Skeletal muscle satellite cell (primary cell): Measurements from ENCODE around the gene ZSWIM9.
"Not testable (repeated sequence)": the region's sequence is repeated elsewhere in the genome, so short reads cannot be mapped to it uniquely, and the experiment has no call there.

Experiments
- H3K27me3 ChIP-seq: 2 replicates; pipeline ENCODE4 v1.7.0; 2013; ENCODE audit warnings: low read length; ENCODE audit not compliant: control insufficient read depth, insufficient read depth
- H3K36me3 ChIP-seq: 2 replicates; pipeline ENCODE4 v1.7.0; 2013; ENCODE audit warnings: mild to moderate bottlenecking, control low read depth, low read length; ENCODE audit not compliant: insufficient read depth
- H3K4me1 ChIP-seq: 2 replicates; pipeline ENCODE4 v1.7.0; 2013; ENCODE audit warnings: low read length; ENCODE audit not compliant: control insufficient read depth, insufficient read depth
- H3K4me2 ChIP-seq: 2 replicates; pipeline ENCODE4 v1.7.0; 2013; ENCODE audit warnings: mild to moderate bottlenecking, low read length
- H3K4me3 ChIP-seq: 2 replicates; pipeline ENCODE4 v1.7.0; 2013; ENCODE audit warnings: low read length
- H3K9ac ChIP-seq: 2 replicates; pipeline ENCODE4 v1.7.0; 2013; ENCODE audit warnings: mild to moderate bottlenecking, low read depth, low read length, moderate library complexity
- H3K9me3 ChIP-seq: replicated peaks from 2 replicates; pipeline ENCODE4 v1.7.0; 2013; ENCODE audit warnings: mild to moderate bottlenecking, control low read depth, low read length

ZSWIM9 gene

GRCh38 chr19:48196321-48196763, 25.9 kb downstream of the ZSWIM9 start:
- no peaks in the 10 kb centered on the region for H3K27me3 ChIP-seq
- H3K9me3 ChIP-seq, result no peaks in the 10 kb centered on the region
- no peaks in the 10 kb centered on the region for H3K4me1 ChIP-seq
- H3K36me3 ChIP-seq, result no peaks in the 10 kb centered on the region
- H3K9ac ChIP-seq, result no peak overlapping the region
- H3K4me2 ChIP-seq, result no peak overlapping the region
- H3K4me3 ChIP-seq, result no peak overlapping the region

- Histone ChIP-seq H3K4me2 (no peak overlapping the region), H3K36me3 (no peaks in the 10 kb centered on the region), H3K27me3 (no peaks in the 10 kb centered on the region), H3K9me3 (no peaks in the 10 kb centered on the region), H3K9ac (no peak overlapping the region), H3K4me1 (no peaks in the 10 kb centered on the region), H3K4me3 (no peak overlapping the region)
Observed at GRCh38 chr19:48196933-48197665, 26.6 kb downstream of the ZSWIM9 start.

- H3K4me1 ChIP-seq, result peaks cover 5% of the 10 kb centered on the region
- no peaks in the 10 kb centered on the region for H3K9me3 ChIP-seq
- H3K4me2 ChIP-seq, result peak overlapping the region; percentile 81
- peak overlapping the region; percentile 75 for H3K4me3 ChIP-seq
- no peaks in the 10 kb centered on the region for H3K27me3 ChIP-seq
- H3K36me3 ChIP-seq, result peaks cover 3% of the 10 kb centered on the region
- peak overlapping the region; percentile 86 for H3K9ac ChIP-seq
Observed at GRCh38 chr19:48203222-48203793, 32.8 kb downstream of the ZSWIM9 start.

GRCh38 chr19:48203794-48204628, 33.5 kb downstream of the ZSWIM9 start:
- Histone ChIP-seq H3K36me3 (peaks cover 3% of the 10 kb centered on the region), H3K4me2 (peak overlapping the region; percentile 81), H3K9me3 (no peaks in the 10 kb centered on the region), H3K9ac (peak overlapping the region; percentile 86), H3K4me1 (peaks cover 5% of the 10 kb centered on the region), H3K4me3 (peak overlapping the region; percentile 75), H3K27me3 (no peaks in the 10 kb centered on the region)

GRCh38 chr19:48206397-48207093, 36.1 kb downstream of the ZSWIM9 start:
- no peak overlapping the region for H3K4me3 ChIP-seq
- no peaks in the 10 kb centered on the region for H3K27me3 ChIP-seq
- peaks cover 5% of the 10 kb centered on the region for H3K4me1 ChIP-seq
- no peaks in the 10 kb centered on the region for H3K9me3 ChIP-seq
- H3K9ac ChIP-seq, result no peak overlapping the region
- H3K36me3 ChIP-seq, result peaks cover 3% of the 10 kb centered on the region
- no peak overlapping the region for H3K4me2 ChIP-seq

- Histone ChIP-seq H3K4me2 (no peak overlapping the region), H3K9me3 (no peaks in the 10 kb centered on the region), H3K36me3 (peaks cover 3% of the 10 kb centered on the region), H3K27me3 (no peaks in the 10 kb centered on the region), H3K4me3 (no peak overlapping the region), H3K4me1 (no peaks in the 10 kb centered on the region), H3K9ac (no peak overlapping the region)
Observed at GRCh38 chr19:48210005-48210404, 39.5 kb downstream of the ZSWIM9 start.

GRCh38 chr19:48213959-48214358, 43.5 kb downstream of the ZSWIM9 start:
- Histone ChIP-seq H3K4me1 (no peaks in the 10 kb centered on the region), H3K9me3 (no peaks in the 10 kb centered on the region), H3K36me3 (no peaks in the 10 kb centered on the region), H3K9ac (no peak overlapping the region), H3K4me2 (no peak overlapping the region), H3K4me3 (no peak overlapping the region), H3K27me3 (no peaks in the 10 kb centered on the region)

- Histone ChIP-seq H3K27me3 (no peaks in the 10 kb centered on the region), H3K4me3 (no peak overlapping the region), H3K4me2 (no peak overlapping the region), H3K36me3 (no peaks in the 10 kb centered on the region), H3K9ac (no peak overlapping the region), H3K4me1 (no peaks in the 10 kb centered on the region), H3K9me3 (no peaks in the 10 kb centered on the region)
Observed at GRCh38 chr19:48216933-48217332, 46.5 kb downstream of the ZSWIM9 start.

- H3K27me3 ChIP-seq, result no peaks in the 10 kb centered on the region
- H3K4me2 ChIP-seq, result no peak overlapping the region
- H3K4me3 ChIP-seq, result no peak overlapping the region
- no peaks in the 10 kb centered on the region for H3K36me3 ChIP-seq
- H3K4me1 ChIP-seq, result no peaks in the 10 kb centered on the region
- H3K9me3 ChIP-seq, result no peaks in the 10 kb centered on the region
- H3K9ac ChIP-seq, result no peak overlapping the region
Observed at GRCh38 chr19:48218997-48219396, 48.5 kb downstream of the ZSWIM9 start.

- not testable (repeated sequence) for H3K9ac ChIP-seq, H3K4me3 ChIP-seq, H3K36me3 ChIP-seq, H3K9me3 ChIP-seq, H3K4me1 ChIP-seq, H3K27me3 ChIP-seq, H3K4me2 ChIP-seq
Observed at GRCh38 chr19:48220784-48221183, 50.3 kb downstream of the ZSWIM9 start.

GRCh38 chr19:48221628-48222027, 51.1 kb downstream of the ZSWIM9 start:
- Histone ChIP-seq H3K9me3 (no peaks in the 10 kb centered on the region), H3K27me3 (no peaks in the 10 kb centered on the region), H3K4me2 (no peak overlapping the region), H3K4me1 (no peaks in the 10 kb centered on the region), H3K36me3 (peaks cover 4% of the 10 kb centered on the region), H3K9ac (no peak overlapping the region), H3K4me3 (no peak overlapping the region)
